ENCODE data around the gene FAM107B. TPM values are rescaled to one million over a fixed set of nuclear protein-coding genes. Genes with fewer than 3 reads are reported as not detected.
A peak's percentile ranks its signal among the peaks of the same experiment; 100 is the strongest.

The FAM107B gene
- total and polyA plus RNA-seq, 2 experiments from 2014 or later: 85.5 to 85.9 TPM

- Histone ChIP-seq H2AFZ (no peak overlapping the region), H3K27me3 (no peaks in the 10 kb centered on the region), H4K20me1 (ENCODE audit: insufficient read depth, poor library complexity, severe bottlenecking) (no peaks in the 10 kb centered on the region), H3K4me1 (ENCODE audit: insufficient read depth) (peaks cover 13% of the 10 kb centered on the region), H3K9me3 (ENCODE audit: low read depth) (no peaks in the 10 kb centered on the region), H3K27ac (no peak overlapping the region), H3K36me3 (replicated peaks; ENCODE audit: insufficient read depth, low read depth) (no peaks in the 10 kb centered on the region), H3K9me2 (replicated peaks; ENCODE audit: insufficient read depth) (no peaks in the 10 kb centered on the region), H3K79me2 (peaks cover 82% of the 10 kb centered on the region), H3K4me3 (no peak overlapping the region), H3K4me2 (no peak overlapping the region)
- DNase-seq (ENCODE audit: low spot score): no peak
- 77% methylated on average over 3 of the region's 3 CpGs for WGBS (ENCODE audit: low lambda C conversion rate, missing lambda C conversion rate)
- TF ChIP-seq CTCF (IDR thresholded peaks at IDR 0.05; ENCODE audit: poor library complexity): no peak
- TF ChIP-seq EZH2 (IDR thresholded peaks at IDR 0.05; ENCODE audit: borderline replicate concordance): no peak
- TF ChIP-seq EZH2phosphoT487 (IDR thresholded peaks at IDR 0.05; ENCODE audit: low read depth, severe bottlenecking, unreplicated experiment): no peak
Observed at GRCh38 chr10:14540062-14540461, 234.6 kb downstream of the FAM107B start.

- no peak overlapping the region for H3K4me2 ChIP-seq
- H3K79me2 ChIP-seq: peaks cover 82% of the 10 kb centered on the region
- H3K27ac ChIP-seq: no peak overlapping the region
- no peaks in the 10 kb centered on the region for H3K27me3 ChIP-seq
- H3K36me3 ChIP-seq (replicated peaks; ENCODE audit: insufficient read depth, low read depth): no peaks in the 10 kb centered on the region
- no peaks in the 10 kb centered on the region for H3K9me2 ChIP-seq (replicated peaks; ENCODE audit: insufficient read depth)
- H4K20me1 ChIP-seq (ENCODE audit: insufficient read depth, poor library complexity, severe bottlenecking): no peaks in the 10 kb centered on the region
- H3K4me3 ChIP-seq: no peak overlapping the region
- peaks cover 17% of the 10 kb centered on the region for H3K4me1 ChIP-seq (ENCODE audit: insufficient read depth)
- DNase-seq (ENCODE audit: low spot score): no peak
- TF ChIP-seq CTCF (IDR thresholded peaks at IDR 0.05; ENCODE audit: poor library complexity) (no peak), EZH2phosphoT487 (IDR thresholded peaks at IDR 0.05; ENCODE audit: low read depth, severe bottlenecking, unreplicated experiment) (no peak), EZH2 (IDR thresholded peaks at IDR 0.05; ENCODE audit: borderline replicate concordance) (no peak)
- no peak overlapping the region for H2AFZ ChIP-seq
- H3K9me3 ChIP-seq (ENCODE audit: low read depth): no peaks in the 10 kb centered on the region
Observed at GRCh38 chr10:14539176-14539575, 235.5 kb downstream of the FAM107B start.

GRCh38 chr10:14536241-14537213 lies 238.2 kb downstream of the FAM107B start:
- Histone ChIP-seq H3K36me3 (replicated peaks; ENCODE audit: insufficient read depth, low read depth) (no peaks in the 10 kb centered on the region), H3K4me1 (ENCODE audit: insufficient read depth) (peaks cover 20% of the 10 kb centered on the region), H3K27ac (peak overlapping the region; percentile 72), H3K9me3 (ENCODE audit: low read depth) (no peaks in the 10 kb centered on the region), H3K4me2 (peak overlapping the region; percentile 17), H3K79me2 (peaks cover 79% of the 10 kb centered on the region), H3K4me3 (no peak overlapping the region), H3K27me3 (no peaks in the 10 kb centered on the region), H4K20me1 (ENCODE audit: insufficient read depth, poor library complexity, severe bottlenecking) (no peaks in the 10 kb centered on the region), H2AFZ (no peak overlapping the region), H3K9me2 (replicated peaks; ENCODE audit: insufficient read depth) (no peaks in the 10 kb centered on the region)
- peak; percentile 75 for DNase-seq (ENCODE audit: low spot score)
- TF ChIP-seq EZH2phosphoT487 (IDR thresholded peaks at IDR 0.05; ENCODE audit: low read depth, severe bottlenecking, unreplicated experiment): no peak
- peak; percentile 56 for TF ChIP-seq CTCF (IDR thresholded peaks at IDR 0.05; ENCODE audit: poor library complexity)
- no peak for TF ChIP-seq EZH2 (IDR thresholded peaks at IDR 0.05; ENCODE audit: borderline replicate concordance)
- 73% methylated on average over 21 of the region's 21 CpGs for WGBS (ENCODE audit: low lambda C conversion rate, missing lambda C conversion rate)

All from hepatocyte (in vitro differentiated cells).